ENCODE results near the gene TRPM3.

The TRPM3 gene

DNA sequence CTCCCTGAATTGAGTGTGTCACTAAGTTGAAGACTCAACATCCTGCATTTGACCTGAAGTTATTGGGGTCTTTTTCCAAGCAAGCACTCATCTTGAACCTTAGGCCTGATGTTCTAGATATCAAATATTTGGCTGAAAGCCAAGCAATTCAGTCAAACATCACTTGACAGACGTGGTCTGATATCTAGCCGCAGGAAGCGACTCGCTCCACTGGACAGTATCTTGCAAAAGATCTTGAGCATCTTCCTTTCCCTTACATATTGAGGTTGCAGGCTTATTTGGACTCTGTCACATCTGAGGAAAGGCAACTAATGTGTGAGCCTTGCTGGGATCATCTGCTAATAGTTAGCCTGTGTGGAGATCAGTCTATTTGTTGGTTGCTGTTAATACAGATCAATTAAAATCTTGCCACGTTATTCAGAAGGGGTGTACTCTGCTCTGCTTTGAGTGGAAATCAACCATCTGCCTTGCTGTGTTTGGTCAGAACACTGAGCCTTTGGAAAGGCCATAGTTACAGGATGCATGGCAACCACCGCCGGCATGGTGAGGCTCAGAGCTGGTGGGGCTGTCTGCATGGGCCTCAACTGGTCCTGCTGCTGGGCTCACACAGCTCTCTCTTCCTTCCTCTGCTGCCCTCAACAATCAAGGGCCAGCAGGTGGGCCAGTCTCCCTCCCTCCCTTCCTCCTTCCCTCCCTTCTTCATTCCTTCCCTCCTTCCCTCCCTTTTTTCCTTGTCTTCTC lies 540.0 kb downstream of the TRPM3 start:
- DNase-seq (ENCODE audit: low read depth in 2 of 2) = no peak

DNA sequence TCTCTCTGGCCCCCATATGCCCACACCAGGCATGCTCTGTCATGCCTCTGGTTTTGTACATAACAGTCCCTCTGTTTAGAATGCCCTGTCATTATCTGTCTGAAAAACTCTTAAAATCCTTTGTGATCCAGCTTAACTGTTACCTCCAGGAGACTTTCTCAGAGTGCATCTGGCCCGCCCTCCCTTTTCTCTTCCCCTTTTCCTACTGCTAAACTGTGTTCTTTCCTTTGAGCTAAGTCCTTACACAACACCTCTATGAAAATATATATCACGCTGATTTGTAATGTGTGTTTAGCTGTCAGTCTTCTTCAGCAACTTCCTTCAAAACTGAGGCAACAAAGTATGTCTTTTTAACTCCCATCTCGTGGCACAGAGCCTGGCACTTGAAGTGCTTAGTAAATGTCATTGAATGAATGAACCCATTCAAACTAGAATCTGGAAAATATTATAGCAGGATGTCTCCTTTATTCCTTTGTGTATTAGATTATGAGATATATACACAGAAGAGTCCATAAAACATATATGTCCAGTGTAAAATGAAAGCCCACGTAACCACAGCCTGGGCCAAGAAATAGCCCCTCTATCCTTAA lies 540.7 kb downstream of the TRPM3 start:
- DNase-seq (ENCODE audit: low read depth in 2 of 2) = no peak

GRCh38 chr9:70579686-70580085 lies 541.7 kb downstream of the TRPM3 start:
- no peak for DNase-seq (ENCODE audit: low read depth in 2 of 2)

- no peak for DNase-seq (ENCODE audit: low read depth in 2 of 2)
Measured at GRCh38 chr9:70578720-70579119, 542.7 kb downstream of the TRPM3 start.

GRCh38 chr9:70577671-70578070 lies 543.8 kb downstream of the TRPM3 start:
- DNase-seq (ENCODE audit: low read depth in 2 of 2) = no peak

DNA sequence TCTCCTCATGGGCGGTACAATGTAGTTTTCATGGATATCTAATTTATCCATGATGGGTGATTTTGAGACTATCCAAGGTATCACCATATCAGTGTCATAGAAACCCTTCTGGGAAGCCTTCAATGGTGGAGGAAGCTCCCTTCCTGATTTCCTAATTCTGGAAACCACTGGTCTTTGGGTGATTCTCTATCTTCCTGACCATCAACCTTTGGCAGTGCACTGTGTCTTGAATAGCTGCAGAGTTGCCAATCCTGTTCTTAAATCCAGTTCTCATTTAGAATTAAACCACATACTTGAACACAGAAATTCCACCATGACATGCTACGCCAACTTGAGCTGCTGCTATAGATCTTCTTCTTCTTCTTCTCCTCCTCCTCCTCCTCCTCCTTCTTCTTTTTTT lies 545.3 kb downstream of the TRPM3 start:
- DNase-seq (ENCODE audit: low read depth in 2 of 2) = no peak

GRCh38 chr9:70574151-70574837 lies 547.1 kb downstream of the TRPM3 start:
- no peak for DNase-seq (ENCODE audit: low read depth in 2 of 2)

DNA sequence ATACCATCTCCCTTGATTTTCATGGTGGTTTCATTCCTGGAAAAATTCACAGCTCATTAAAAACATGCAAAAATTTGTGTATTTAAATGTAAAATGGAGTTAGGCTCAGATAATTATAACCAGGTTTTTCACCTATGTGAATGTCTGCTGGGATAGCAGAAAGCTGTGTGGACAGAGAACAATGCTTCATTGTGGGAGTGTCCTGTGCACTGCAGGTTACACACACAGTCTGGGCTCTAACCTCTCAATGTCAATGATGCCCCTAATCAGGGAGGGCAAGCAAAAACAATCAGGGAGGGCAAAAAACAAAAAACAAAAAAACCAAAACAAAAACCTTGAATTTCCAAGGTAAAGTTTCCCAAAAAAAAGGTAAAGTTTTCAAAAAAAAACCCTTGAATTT lies 548.1 kb downstream of the TRPM3 start:
- DNase-seq (ENCODE audit: low read depth in 2 of 2) = no peak

DNA sequence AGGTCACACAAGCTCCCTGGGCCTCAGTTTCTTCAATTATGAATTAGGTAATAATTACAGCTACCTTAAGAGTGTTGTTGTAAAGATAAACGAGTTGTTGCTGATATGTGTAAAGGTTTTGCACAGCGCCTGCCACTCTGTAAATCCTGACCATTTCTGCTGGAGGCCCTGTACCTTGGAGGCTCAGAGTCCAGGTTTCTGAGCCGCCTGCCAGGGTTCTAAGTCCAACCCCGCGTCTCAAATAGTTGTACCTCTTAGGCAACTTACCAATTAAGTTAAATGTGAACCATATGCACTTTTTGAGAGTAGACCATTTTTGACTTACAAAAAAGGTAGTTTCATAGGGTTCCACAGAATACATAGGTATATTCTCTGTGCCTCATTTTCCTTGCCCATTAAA lies 550.2 kb downstream of the TRPM3 start:
- DNase-seq (ENCODE audit: low read depth in 2 of 2) = no peak

GRCh38 chr9:70569791-70570190 lies 551.6 kb downstream of the TRPM3 start:
- no peak for DNase-seq (ENCODE audit: low read depth in 2 of 2)

GRCh38 chr9:70569070-70569772 lies 552.2 kb downstream of the TRPM3 start:
- DNase-seq (ENCODE audit: low read depth in 2 of 2) = no peak

GRCh38 chr9:70567511-70567910 lies 553.9 kb downstream of the TRPM3 start:
- no peak for DNase-seq (ENCODE audit: low read depth in 2 of 2)

- DNase-seq (ENCODE audit: low read depth in 2 of 2) = no peak
Measured at GRCh38 chr9:70566751-70567150, 554.7 kb downstream of the TRPM3 start.

DNA sequence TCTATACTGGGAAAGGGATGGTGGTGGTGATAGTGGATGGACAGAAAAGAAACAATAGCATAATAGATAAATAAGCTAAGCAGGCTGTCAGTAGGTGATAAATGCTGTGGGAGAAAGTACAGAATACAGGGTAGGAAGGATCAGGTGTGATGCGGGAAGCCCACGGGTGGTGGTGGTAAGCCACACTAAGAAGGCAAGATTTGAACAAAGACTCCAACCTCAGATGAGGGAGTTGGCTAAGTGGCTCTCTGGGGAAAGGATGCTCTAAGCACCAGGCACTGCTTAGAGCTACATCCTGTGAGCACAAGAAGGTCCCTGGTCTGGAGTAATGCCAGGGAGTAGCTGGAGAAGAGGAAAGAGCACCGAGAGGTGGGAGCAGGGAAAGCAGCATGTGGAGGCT lies 555.4 kb downstream of the TRPM3 start:
- no peak for DNase-seq (ENCODE audit: low read depth in 2 of 2)

- DNase-seq (ENCODE audit: low read depth in 2 of 2) = no peak
Measured at GRCh38 chr9:70564468-70565335, 556.7 kb downstream of the TRPM3 start.

GRCh38 chr9:70563431-70564204 lies 557.8 kb downstream of the TRPM3 start:
- peak; percentile 14 to 25 for DNase-seq (ENCODE audit: low read depth in 2 of 2)

GRCh38 chr9:70563010-70563409 lies 558.4 kb downstream of the TRPM3 start:
- no peak for DNase-seq (ENCODE audit: low read depth in 2 of 2)

- DNase-seq (ENCODE audit: low read depth in 2 of 2) = no peak
Measured at GRCh38 chr9:70561786-70562395, 559.5 kb downstream of the TRPM3 start.

DNA sequence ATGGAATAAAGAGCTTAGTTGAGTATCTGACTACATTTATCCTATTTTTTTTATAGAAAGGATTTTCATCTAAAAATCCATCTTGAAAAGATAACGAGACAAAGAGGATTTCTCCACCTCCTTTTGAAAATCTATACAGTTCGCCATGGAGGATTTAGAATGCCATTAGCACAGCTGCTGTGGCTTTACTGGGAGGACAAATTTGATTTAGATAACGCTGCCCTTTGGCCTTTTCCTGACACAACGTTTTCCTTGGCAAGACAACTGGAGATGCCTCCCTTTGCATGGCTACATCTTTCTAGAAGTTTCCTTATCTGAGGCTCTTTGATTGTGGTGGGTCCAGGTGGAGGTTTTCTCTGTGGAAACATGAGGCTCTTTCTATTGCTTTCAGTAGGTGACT lies 560.3 kb downstream of the TRPM3 start:
- DNase-seq (ENCODE audit: low read depth in 2 of 2) = no peak

DNA sequence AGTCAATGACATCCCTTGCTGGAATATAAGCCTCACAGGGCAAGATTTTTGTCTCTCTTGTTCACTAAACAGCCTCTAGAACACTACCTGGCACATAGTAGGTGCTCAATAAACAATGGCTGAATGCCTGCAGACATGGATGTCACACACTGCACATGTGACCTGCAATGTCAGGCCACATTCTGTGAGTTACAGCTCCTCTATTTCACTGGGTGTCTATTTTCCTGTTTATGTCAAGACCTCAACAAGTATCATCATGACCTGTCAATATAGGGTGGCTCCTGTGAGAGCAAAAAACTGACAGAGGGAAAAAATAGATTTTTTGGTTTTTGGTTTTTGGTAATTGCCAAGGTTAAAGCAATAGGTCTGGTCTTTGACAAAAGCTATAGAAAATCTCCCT lies 562.3 kb downstream of the TRPM3 start:
- DNase-seq (ENCODE audit: low read depth in 2 of 2) = no peak
